HG03442 (cell line): Measurements from ENCODE around the gene SLC25A51.
"Not testable (repeated sequence)": the region's sequence is repeated elsewhere in the genome, so short reads cannot be mapped to it uniquely, and the experiment has no call there.

Experiments
- ATAC-seq: cut with Tn5 transposase; IDR thresholded peaks from one replicate; pipeline ENCODE4 v1.9.1; 2021; ENCODE audit warnings: mild to moderate bottlenecking, moderate library complexity; ENCODE audit not compliant: unreplicated experiment

Gene SLC25A51

GRCh38 chr9:37908283-37908682 is 4.4 kb upstream of the SLC25A51 start:
- ATAC-seq, result no peak

GRCh38 chr9:37906312-37907239 is 2.6 kb upstream of the SLC25A51 start:
- ATAC-seq, result no peak

- no peak for ATAC-seq
These were observed 1.8 kb upstream of the SLC25A51 start for GRCh38 chr9:37905776-37906175.

- ATAC-seq, result no peak
These were observed 1.2 kb upstream of the SLC25A51 start for GRCh38 chr9:37905131-37905505.

- ATAC-seq, result no peak
These were observed 661 bp upstream of the SLC25A51 start for GRCh38 chr9:37904445-37905130.

- no peak for ATAC-seq
These were observed 906 bp downstream of the SLC25A51 start for GRCh38 chr9:37902796-37903646.

GRCh38 chr9:37902131-37902530 is 1.8 kb downstream of the SLC25A51 start:
- no peak for ATAC-seq

- no peak for ATAC-seq
These were observed 4.9 kb downstream of the SLC25A51 start for GRCh38 chr9:37899041-37899440.

GRCh38 chr9:37897665-37898064 is 6.3 kb downstream of the SLC25A51 start:
- ATAC-seq, result no peak

GRCh38 chr9:37892063-37892462 is 11.9 kb downstream of the SLC25A51 start:
- no peak for ATAC-seq

GRCh38 chr9:37891042-37891441 is 12.9 kb downstream of the SLC25A51 start:
- not testable (repeated sequence) for ATAC-seq

- no peak for ATAC-seq
These were observed 14.4 kb downstream of the SLC25A51 start for GRCh38 chr9:37889536-37889935.

- ATAC-seq, result not testable (repeated sequence)
These were observed 15.8 kb downstream of the SLC25A51 start for GRCh38 chr9:37887977-37888583.

GRCh38 chr9:37880916-37881479 is 22.9 kb downstream of the SLC25A51 start:
- ATAC-seq, result no peak

GRCh38 chr9:37876376-37876775 is 27.6 kb downstream of the SLC25A51 start:
- ATAC-seq, result no peak

- ATAC-seq, result no peak
These were observed 30.0 kb downstream of the SLC25A51 start for GRCh38 chr9:37873955-37874354.

GRCh38 chr9:37870799-37871176 is 33.1 kb downstream of the SLC25A51 start:
- ATAC-seq, result no peak

- no peak for ATAC-seq
These were observed 33.7 kb downstream of the SLC25A51 start for GRCh38 chr9:37870081-37870798.

GRCh38 chr9:37862530-37862929 is 41.4 kb downstream of the SLC25A51 start:
- ATAC-seq, result no peak

GRCh38 chr9:37859043-37859442 is 44.9 kb downstream of the SLC25A51 start:
- ATAC-seq, result no peak
